Fibroblast of the aortic adventitia (primary cell): ENCODE results near the gene BTD. TPM values are rescaled to one million over a fixed set of nuclear protein-coding genes. Genes with fewer than 3 reads are reported as not detected.

ENCODE experiments used
- DNase-seq: peaks from one replicate; pipeline ENCODE4 v3.0.0-alpha.2; 2010; ENCODE audit warnings: low read depth
- H3K4me3 ChIP-seq: 2 replicates; pipeline ENCODE4 v1.5.1; 2011; ENCODE audit warnings: low read depth, mild to moderate bottlenecking, control low read depth, low read length, moderate library complexity
- total RNA-seq: library from RNA; depleted of rRNA; stranded (reverse); fragments of >200 nt; gene quantifications from 2 replicates; pipeline ENCODE4 v1.2.3, GENCODE V29; 2012; ENCODE audit warnings: low replicate concordance
- TF ChIP-seq, protein P1 (sequence below): IDR thresholded peaks from 2 replicates; pipeline ENCODE4 v1.5.1; 2011; ENCODE audit warnings: mild to moderate bottlenecking, low read length, control low read depth, inconsistent platforms; ENCODE audit not compliant: insufficient read depth

Gene BTD
- total RNA-seq, 1 donor = 19.7 TPM

GRCh38 chr3:15653321-15653720, 51.8 kb downstream of the BTD start:
- no peak for DNase-seq
- H3K4me3 ChIP-seq = no peak overlapping the region
- TF ChIP-seq, protein P1, sequence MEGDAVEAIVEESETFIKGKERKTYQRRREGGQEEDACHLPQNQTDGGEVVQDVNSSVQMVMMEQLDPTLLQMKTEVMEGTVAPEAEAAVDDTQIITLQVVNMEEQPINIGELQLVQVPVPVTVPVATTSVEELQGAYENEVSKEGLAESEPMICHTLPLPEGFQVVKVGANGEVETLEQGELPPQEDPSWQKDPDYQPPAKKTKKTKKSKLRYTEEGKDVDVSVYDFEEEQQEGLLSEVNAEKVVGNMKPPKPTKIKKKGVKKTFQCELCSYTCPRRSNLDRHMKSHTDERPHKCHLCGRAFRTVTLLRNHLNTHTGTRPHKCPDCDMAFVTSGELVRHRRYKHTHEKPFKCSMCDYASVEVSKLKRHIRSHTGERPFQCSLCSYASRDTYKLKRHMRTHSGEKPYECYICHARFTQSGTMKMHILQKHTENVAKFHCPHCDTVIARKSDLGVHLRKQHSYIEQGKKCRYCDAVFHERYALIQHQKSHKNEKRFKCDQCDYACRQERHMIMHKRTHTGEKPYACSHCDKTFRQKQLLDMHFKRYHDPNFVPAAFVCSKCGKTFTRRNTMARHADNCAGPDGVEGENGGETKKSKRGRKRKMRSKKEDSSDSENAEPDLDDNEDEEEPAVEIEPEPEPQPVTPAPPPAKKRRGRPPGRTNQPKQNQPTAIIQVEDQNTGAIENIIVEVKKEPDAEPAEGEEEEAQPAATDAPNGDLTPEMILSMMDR = no peak

- TF ChIP-seq, protein P1 = no peak
These were observed 52.6 kb downstream of the BTD start for GRCh38 chr3:15654127-15654526.

GRCh38 chr3:15654891-15655290, 53.3 kb downstream of the BTD start:
- DNase-seq = no peak
- no peak overlapping the region for H3K4me3 ChIP-seq
- TF ChIP-seq, protein P1 = no peak

More at GRCh38 chr3:15654127-15654526, 52.6 kb downstream of the BTD start:
- DNase-seq = no peak
- H3K4me3 ChIP-seq = no peak overlapping the region

- no peak overlapping the region for H3K4me3 ChIP-seq
- TF ChIP-seq, protein P1 = no peak
- no peak for DNase-seq
These were observed 54.8 kb downstream of the BTD start for GRCh38 chr3:15656342-15656741.

GRCh38 chr3:15657016-15657415, 55.5 kb downstream of the BTD start:
- H3K4me3 ChIP-seq = no peak overlapping the region
- DNase-seq = no peak
- TF ChIP-seq, protein P1 = no peak

- H3K4me3 ChIP-seq = no peak overlapping the region
- TF ChIP-seq, protein P1 = no peak
- peak; percentile 4 for DNase-seq
These were observed 57.9 kb downstream of the BTD start for GRCh38 chr3:15659254-15659975.
